ENCODE measurements around the gene EPHB1.

- TF ChIP-seq POLR2A (IDR thresholded peaks at IDR 0.05; ENCODE audit: low read depth, low read length), result no peak
- no peak for TF ChIP-seq POLR2AphosphoS5 (IDR thresholded peaks at IDR 0.05; ENCODE audit: low read depth, low read length)
- TF ChIP-seq TAF1 (IDR thresholded peaks at IDR 0.05; ENCODE audit: low read depth, low read length), result no peak
- TF ChIP-seq POU2F2 (IDR thresholded peaks at IDR 0.05; ENCODE audit: low read depth, low read length), result no peak
These were observed 222.2 kb downstream of the EPHB1 start for GRCh38 chr3:135017003-135017893.

Data from GM12891 (cell line).